ENCODE measurements around the gene OR4N5.
"Not testable (repeated sequence)": the region's sequence is repeated elsewhere in the genome, so short reads cannot be mapped to it uniquely, and the experiment has no call there.

OR4N5 gene, protein sequence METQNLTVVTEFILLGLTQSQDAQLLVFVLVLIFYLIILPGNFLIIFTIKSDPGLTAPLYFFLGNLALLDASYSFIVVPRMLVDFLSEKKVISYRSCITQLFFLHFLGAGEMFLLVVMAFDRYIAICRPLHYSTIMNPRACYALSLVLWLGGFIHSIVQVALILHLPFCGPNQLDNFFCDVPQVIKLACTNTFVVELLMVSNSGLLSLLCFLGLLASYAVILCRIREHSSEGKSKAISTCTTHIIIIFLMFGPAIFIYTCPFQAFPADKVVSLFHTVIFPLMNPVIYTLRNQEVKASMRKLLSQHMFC

GRCh38 chr14:20138520-20138919 is at the start of gene OR4N5:
Gene OR4N5 (plus strand): TSS chr14:20138820. CDS start chr14:20143736, 4,916 bp downstream.
- no peak for FAIRE-seq

- no peak for FAIRE-seq
Observed at GRCh38 chr14:20092050-20092449, 46.6 kb upstream of the OR4N5 start.

- FAIRE-seq: no peak
Observed at GRCh38 chr14:20093442-20093841, 45.2 kb upstream of the OR4N5 start.

- FAIRE-seq: not testable (repeated sequence)
Observed at GRCh38 chr14:20098926-20099770, 39.5 kb upstream of the OR4N5 start.

DNA sequence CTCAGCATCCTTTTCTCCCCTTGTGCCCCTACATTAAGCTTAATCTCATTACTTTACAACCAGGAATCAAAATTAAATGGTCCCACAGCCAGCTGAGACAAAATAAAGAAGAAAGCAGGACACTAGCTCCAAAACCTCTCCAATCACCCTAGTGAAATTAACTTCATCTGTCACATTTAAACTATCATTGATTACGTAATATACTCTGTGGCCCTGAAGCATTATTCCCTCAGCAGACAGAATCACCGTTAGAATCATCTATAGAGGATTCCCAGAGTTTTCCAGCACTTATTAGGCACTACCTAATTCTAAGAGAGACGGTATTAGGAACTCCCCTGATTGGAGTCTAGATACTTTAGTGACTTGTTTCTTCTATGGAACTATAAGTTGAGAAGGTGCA is 28.2 kb upstream of the OR4N5 start, which contains the start of gene OR4K17:
OR4K17 (plus strand) TSS at position 302 of the 400 bp plus-strand sequence. CDS start 6,761 bp downstream, outside the sequence.
- FAIRE-seq: no peak

- FAIRE-seq: no peak
Observed at GRCh38 chr14:20112321-20112720, 26.3 kb upstream of the OR4N5 start.

- no peak for FAIRE-seq
Observed at GRCh38 chr14:20116748-20117147, 21.9 kb upstream of the OR4N5 start.

GRCh38 chr14:20118795-20119194 is 19.8 kb upstream of the OR4N5 start:
- no peak for FAIRE-seq

GRCh38 chr14:20143911-20144310 is 5.3 kb downstream of the OR4N5 start:
- FAIRE-seq: no peak

DNA sequence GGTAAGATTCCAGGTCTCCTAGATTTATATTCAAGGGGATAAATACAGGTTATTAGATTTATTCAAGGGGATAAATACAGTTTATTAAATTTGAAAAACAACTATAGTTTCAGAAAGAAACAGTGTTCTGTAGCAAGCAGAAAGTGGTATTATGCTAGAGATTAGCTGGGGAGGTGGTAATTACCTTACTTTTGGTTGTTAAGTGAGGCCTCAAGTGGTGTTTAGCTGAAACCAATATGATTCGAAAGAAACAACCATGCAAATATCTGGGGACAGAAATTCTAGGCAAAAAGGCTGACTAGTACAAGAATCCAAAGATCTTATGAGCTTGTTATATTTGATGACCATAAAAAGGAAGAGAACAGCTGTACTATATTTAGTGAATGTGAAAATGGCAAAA is 6.2 kb downstream of the OR4N5 start:
- FAIRE-seq: no peak

GRCh38 chr14:20164462-20164861 is 25.8 kb downstream of the OR4N5 start:
- FAIRE-seq: peak; percentile 58

- no peak for FAIRE-seq
Observed at GRCh38 chr14:20167091-20167490, 28.5 kb downstream of the OR4N5 start.

- not testable (repeated sequence) for FAIRE-seq
Observed at GRCh38 chr14:20169852-20170251, 31.2 kb downstream of the OR4N5 start.

DNA sequence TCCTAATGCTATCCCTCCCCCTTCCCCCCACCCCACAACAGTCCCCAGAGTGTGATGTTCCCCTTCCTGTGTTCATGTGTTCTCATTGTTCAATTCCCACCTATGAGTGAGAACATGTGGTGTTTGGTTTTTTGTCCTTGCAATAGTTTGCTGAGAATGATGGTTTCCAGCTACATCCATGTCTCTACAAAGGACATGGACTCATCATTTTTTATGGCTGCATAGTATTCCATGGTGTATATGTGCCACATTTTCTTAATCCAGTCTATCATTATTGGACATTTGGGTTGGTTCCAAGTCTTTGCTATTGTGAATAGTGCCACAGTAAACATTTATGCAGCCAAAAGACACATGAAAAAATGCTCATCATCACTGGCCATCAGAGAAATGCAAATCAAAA is 35.6 kb downstream of the OR4N5 start:
- FAIRE-seq: not testable (repeated sequence)

DNA sequence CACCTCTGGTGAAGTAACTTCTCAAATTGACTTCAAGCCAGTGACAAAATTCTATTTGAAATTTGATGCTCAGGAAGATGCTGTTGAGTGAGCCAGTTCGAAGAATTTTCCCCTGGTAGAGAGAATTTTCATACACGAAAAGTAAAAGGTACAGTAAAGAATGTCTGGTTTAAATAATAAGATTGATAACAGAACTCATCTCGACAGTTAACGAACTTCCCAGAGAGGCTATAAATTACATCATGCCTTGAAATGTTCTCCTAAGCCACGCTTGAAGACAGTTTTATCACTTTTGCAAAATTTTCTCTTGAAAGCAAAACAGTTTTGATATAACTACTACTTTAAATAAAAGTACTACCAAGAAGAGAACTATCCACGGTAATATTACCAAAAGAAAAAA is 37.7 kb downstream of the OR4N5 start:
- no peak for FAIRE-seq

- no peak for FAIRE-seq
Observed at GRCh38 chr14:20177433-20177974, 38.9 kb downstream of the OR4N5 start.

- FAIRE-seq: no peak
Observed at GRCh38 chr14:20179218-20179617, 40.6 kb downstream of the OR4N5 start.

- FAIRE-seq: no peak
Observed at GRCh38 chr14:20179880-20180279, 41.3 kb downstream of the OR4N5 start.

DNA sequence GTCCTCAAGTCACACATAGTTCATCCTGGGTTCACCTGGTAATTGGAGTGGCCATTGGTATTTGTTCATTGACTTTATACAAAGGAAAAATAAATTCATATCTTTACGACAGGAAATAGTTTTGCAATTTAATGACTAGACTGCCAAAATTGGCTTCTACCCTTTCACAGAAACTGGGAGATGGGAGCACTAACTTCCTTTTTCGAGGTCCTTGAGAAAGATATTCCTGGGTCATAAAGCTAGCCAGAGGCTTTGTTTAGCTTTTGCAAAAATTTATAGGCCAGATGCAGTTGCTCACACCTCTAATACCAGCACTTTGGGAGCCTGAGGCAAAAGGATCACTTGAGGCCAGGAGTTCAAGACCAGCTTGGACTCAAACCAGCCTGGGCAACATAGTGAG is 41.9 kb downstream of the OR4N5 start:
- no peak for FAIRE-seq

DNA sequence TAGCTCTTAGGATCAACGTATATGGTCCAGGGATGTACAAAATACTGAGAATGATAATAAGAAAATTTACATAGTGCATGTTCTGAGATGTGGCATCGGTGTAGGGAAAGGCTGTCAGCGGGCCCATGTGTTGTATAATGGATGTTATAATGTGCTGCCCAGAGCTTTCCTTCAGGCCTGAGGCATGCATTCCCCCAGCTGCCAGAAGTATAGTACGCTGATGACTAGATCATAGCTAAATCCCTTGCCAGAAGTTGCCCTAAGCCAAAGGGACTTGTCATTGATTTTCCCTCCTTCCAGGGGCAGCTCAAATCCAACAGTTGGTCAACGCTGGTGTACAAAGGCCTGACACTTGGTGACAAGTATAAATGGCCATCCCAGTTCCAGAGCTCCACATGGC is 45.6 kb downstream of the OR4N5 start:
- FAIRE-seq: no peak

- no peak for FAIRE-seq
Observed at GRCh38 chr14:20190596-20190995, 52.0 kb downstream of the OR4N5 start, which contains the start of gene OR11G2. Gene OR11G2 (plus strand): TSS chr14:20190896. CDS start chr14:20197438, 6,542 bp downstream.

GRCh38 chr14:20191396-20191795 is 52.8 kb downstream of the OR4N5 start:
- FAIRE-seq: no peak

- no peak for FAIRE-seq
Observed at GRCh38 chr14:20194101-20194500, 55.5 kb downstream of the OR4N5 start.
